Peyer's patch (tissue), 4 donors: ENCODE data around the gene STING1.

Source experiments
- CTCF ChIP-seq, 6 experiments: fragments of 450-650 bp in 4 of 6; fragments of 200-600 bp in 2 of 6; sonication (generic) in 1 of 6; IDR thresholded peaks; one replicate each; pipeline ENCODE4 v1.5.1; 2017 to 2019; ENCODE audit warnings: antibody characterized with exemption in 6 of 6, mild to moderate bottlenecking in 3 of 6, moderate library complexity in 1 of 6
- POLR2A ChIP-seq, 2 donors: fragments of 450-650 bp; IDR thresholded peaks; one replicate each; pipeline ENCODE4 v1.5.1; 2017; ENCODE audit warnings: antibody characterized with exemption in 2 of 2, mild to moderate bottlenecking in 2 of 2, moderate library complexity in 2 of 2

- TF ChIP-seq POLR2A (IDR thresholded peaks at IDR 0.05), result no peak
- TF ChIP-seq CTCF (IDR thresholded peaks at IDR 0.05), result no peak
Observed at GRCh38 chr5:139451878-139452660, 30.5 kb downstream of the STING1 start.
